Keratinocyte (primary cell): ENCODE data around the gene CMSS1. TPM values are rescaled to one million over a fixed set of nuclear protein-coding genes. Genes with fewer than 3 reads are reported as not detected.

Experiments used
- DNase-seq: peaks from one replicate; pipeline ENCODE4 v3.0.0-alpha.2; 2011; ENCODE audit warnings: low read depth, missing footprints, low spot score
- FAIRE-seq: peaks from 2 replicates; lab custom pipeline; 2011; peaks lifted over from hg19 to GRCh38; lab: Jason Lieb, UNC
- H2AFZ ChIP-seq: 2 replicates; pipeline ENCODE4 v1.6.0; 2012; ENCODE audit warnings: low read length, control low read depth, inconsistent platforms; ENCODE audit not compliant: control insufficient read depth
- H3K27ac ChIP-seq: 2 replicates; pipeline ENCODE4 v1.5.1; 2011; ENCODE audit warnings: low read length; ENCODE audit not compliant: control insufficient read depth, insufficient read depth
- H3K27me3 ChIP-seq: 3 replicates; pipeline ENCODE4 v1.6.0; 2011; ENCODE audit warnings: low read length; ENCODE audit not compliant: control insufficient read depth, insufficient read depth; ENCODE audit errors: extremely low read depth
- H3K36me3 ChIP-seq, 2 experiments: 2 replicates in 1 of 2; 3 replicates in 1 of 2; pipeline ENCODE4 v1.5.1; 2011; ENCODE audit warnings: low read length in 2 of 2, mild to moderate bottlenecking in 1 of 2; ENCODE audit not compliant: control insufficient read depth in 2 of 2, insufficient read depth in 2 of 2; ENCODE audit errors: extremely low read depth in 1 of 2
- H3K4me1 ChIP-seq: 3 replicates; pipeline ENCODE4 v1.5.1; 2011; ENCODE audit warnings: low read length; ENCODE audit not compliant: control insufficient read depth, insufficient read depth; ENCODE audit errors: extremely low read depth
- H3K4me2 ChIP-seq: 3 replicates; pipeline ENCODE4 v1.6.0; 2011; ENCODE audit warnings: low read depth, low read length; ENCODE audit not compliant: control insufficient read depth, insufficient read depth; ENCODE audit errors: extremely low read depth
- H3K4me3 ChIP-seq, 3 experiments: fragments of 200-600 bp in 1 of 3; sonication (generic) in 1 of 3; 2 replicates in 2 of 3; 3 replicates in 1 of 3; pipeline ENCODE4 v1.5.1; 2011 to 2016; ENCODE audit warnings: low read length in 3 of 3, mild to moderate bottlenecking in 3 of 3, control low read depth in 2 of 3, inconsistent platforms in 1 of 3, low read depth in 1 of 3, mixed read lengths in 1 of 3, mixed run types in 1 of 3, moderate library complexity in 1 of 3; ENCODE audit not compliant: control insufficient read depth in 2 of 3, insufficient read depth in 2 of 3; ENCODE audit errors: extremely low read depth in 1 of 3
- H3K79me2 ChIP-seq: 2 replicates; pipeline ENCODE4 v1.6.0; 2012; ENCODE audit warnings: low read length; ENCODE audit not compliant: control insufficient read depth, insufficient read depth
- H3K9ac ChIP-seq: 3 replicates; pipeline ENCODE4 v1.6.0; 2011; ENCODE audit warnings: low read length; ENCODE audit not compliant: control insufficient read depth, insufficient read depth; ENCODE audit errors: extremely low read depth
- H3K9me1 ChIP-seq: 3 replicates; pipeline ENCODE4 v1.6.0; 2011; ENCODE audit warnings: low read length; ENCODE audit not compliant: control insufficient read depth, insufficient read depth; ENCODE audit errors: extremely low read depth
- H3K9me3 ChIP-seq: 2 replicates; pipeline ENCODE4 v1.5.1; 2012; ENCODE audit warnings: low read depth, low read length; ENCODE audit not compliant: control insufficient read depth
- H4K20me1 ChIP-seq: 3 replicates; pipeline ENCODE4 v1.6.0; 2011; ENCODE audit warnings: low read length; ENCODE audit not compliant: control insufficient read depth, insufficient read depth; ENCODE audit errors: extremely low read depth
- EZH2 ChIP-seq: IDR thresholded peaks from one replicate; pipeline ENCODE4 v1.6.1; 2012; ENCODE audit warnings: inconsistent platforms, mild to moderate bottlenecking, low read length, moderate library complexity
- dilution Hi-C: fragments of 300-500 bp; cut with MboI; formaldehyde crosslinking; loops from one replicate; pipeline ENCODE4 v1.7.0; 2020; ENCODE audit warnings: low sequenced_read_pairs; ENCODE audit not compliant: extremely low pct_ligation_motif_present
- polyA plus RNA-seq, 5 experiments: library from polyadenylated mRNA; depleted of rRNA in 3 of 5; stranded (reverse) in 3 of 5; stranded (forward) in 1 of 5; unstranded in 1 of 5; fragments of >200 nt; gene quantifications; 1 replicate in 1 of 5; 2 replicates in 3 of 5; 3 replicates in 1 of 5; pipeline versions ENCODE4 v1.2.1 to v1.2.3, GENCODE V29; 2011 to 2012; ENCODE audit warnings: missing spikeins in 2 of 5, low read depth in 1 of 5, low replicate concordance in 1 of 5
- TF ChIP-seq, protein P1 (sequence below), 3 experiments: IDR thresholded peaks in 1 of 3; conservative IDR thresholded peaks in 1 of 3; optimal IDR thresholded peaks in 1 of 3; 2 replicates in 2 of 3; 3 replicates in 1 of 3; pipeline versions ENCODE3 to v1.5.1; 2011; ENCODE audit warnings: low read length in 3 of 3, mild to moderate bottlenecking in 3 of 3, moderate library complexity in 2 of 3, control low read depth in 1 of 3, inconsistent platforms in 1 of 3; ENCODE audit not compliant: insufficient read depth in 2 of 3; ENCODE audit errors: extremely low read depth in 1 of 3

CMSS1 gene
- polyA plus RNA-seq, 1 donor (not counting 4 experiments of a cell fraction or from before 2014, with no cell fraction given), result 37.2 TPM

DNA sequence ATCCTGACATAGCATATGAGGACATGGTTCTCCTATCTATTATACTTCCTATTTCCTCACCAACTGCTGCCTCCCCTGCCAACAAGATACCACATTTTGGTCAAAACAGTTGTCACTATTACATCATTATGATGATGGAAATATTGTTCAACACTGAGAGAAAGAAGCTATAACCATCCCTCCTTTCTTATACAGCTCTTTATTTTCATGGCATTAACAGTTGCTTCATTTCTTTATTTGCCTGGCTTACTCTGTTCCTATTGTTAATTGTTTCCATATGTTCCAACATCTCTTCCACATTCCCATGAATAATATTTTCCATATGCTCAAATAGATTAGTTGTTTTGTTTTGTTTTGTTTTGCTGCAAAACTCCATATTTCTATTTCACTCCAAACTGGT lies 337.5 kb downstream of the CMSS1 start:
- no peaks in the 10 kb centered on the region for H4K20me1 ChIP-seq
- no peak for FAIRE-seq

DNA sequence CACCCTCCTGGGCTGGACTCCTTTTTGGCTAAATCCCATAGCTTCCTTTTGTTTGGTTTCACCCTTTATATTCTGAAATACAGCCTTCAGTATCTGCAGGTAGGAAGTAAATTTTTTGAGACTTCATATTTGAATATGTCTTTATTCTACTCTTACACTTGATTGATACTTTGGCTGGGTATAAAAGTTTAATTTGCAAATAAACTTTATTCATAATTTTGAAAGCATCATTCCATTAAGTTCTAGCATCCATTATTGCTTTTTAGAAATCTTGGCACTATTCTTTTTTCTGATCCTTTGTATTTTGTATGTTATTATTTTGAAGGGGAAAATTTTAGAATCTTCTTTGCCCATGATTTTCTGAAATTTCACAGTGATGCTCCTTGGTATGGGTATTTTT lies 337.9 kb downstream of the CMSS1 start:
- Histone ChIP-seq H3K4me3 (no peak overlapping the region), H3K36me3 (no peaks in the 10 kb centered on the region), H3K27me3 (no peaks in the 10 kb centered on the region), H3K27ac (no peak overlapping the region), H3K4me2 (no peak overlapping the region), H3K9ac (no peak overlapping the region), H4K20me1 (no peaks in the 10 kb centered on the region), H3K9me1 (no peaks in the 10 kb centered on the region), H3K4me1 (peaks cover 15% of the 10 kb centered on the region), H2AFZ (no peak overlapping the region), H3K79me2 (no peaks in the 10 kb centered on the region), H3K9me3 (no peaks in the 10 kb centered on the region)
- TF ChIP-seq, protein P1, sequence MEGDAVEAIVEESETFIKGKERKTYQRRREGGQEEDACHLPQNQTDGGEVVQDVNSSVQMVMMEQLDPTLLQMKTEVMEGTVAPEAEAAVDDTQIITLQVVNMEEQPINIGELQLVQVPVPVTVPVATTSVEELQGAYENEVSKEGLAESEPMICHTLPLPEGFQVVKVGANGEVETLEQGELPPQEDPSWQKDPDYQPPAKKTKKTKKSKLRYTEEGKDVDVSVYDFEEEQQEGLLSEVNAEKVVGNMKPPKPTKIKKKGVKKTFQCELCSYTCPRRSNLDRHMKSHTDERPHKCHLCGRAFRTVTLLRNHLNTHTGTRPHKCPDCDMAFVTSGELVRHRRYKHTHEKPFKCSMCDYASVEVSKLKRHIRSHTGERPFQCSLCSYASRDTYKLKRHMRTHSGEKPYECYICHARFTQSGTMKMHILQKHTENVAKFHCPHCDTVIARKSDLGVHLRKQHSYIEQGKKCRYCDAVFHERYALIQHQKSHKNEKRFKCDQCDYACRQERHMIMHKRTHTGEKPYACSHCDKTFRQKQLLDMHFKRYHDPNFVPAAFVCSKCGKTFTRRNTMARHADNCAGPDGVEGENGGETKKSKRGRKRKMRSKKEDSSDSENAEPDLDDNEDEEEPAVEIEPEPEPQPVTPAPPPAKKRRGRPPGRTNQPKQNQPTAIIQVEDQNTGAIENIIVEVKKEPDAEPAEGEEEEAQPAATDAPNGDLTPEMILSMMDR (optimal IDR thresholded peaks at IDR 0.05 in 1 of 3, IDR thresholded peaks at IDR 0.05 in 1 of 3, conservative IDR thresholded peaks at IDR 0.05 in 1 of 3; ENCODE audit: extremely low read depth in 1 of 3, insufficient read depth in 2 of 3, low read length in 3 of 3), result no peak
- TF ChIP-seq EZH2, result no peak
- dilution Hi-C loops, result no loop called here
- FAIRE-seq, result no peak
- no peak for DNase-seq

More for the DNA sequence above, 337.5 kb downstream of the CMSS1 start:
- H2AFZ ChIP-seq, result no peak overlapping the region
- no peaks in the 10 kb centered on the region for H3K9me3 ChIP-seq
- no peak overlapping the region for H3K27ac ChIP-seq
- no peaks in the 10 kb centered on the region for H3K36me3 ChIP-seq
- no peak overlapping the region for H3K9ac ChIP-seq
- no peak overlapping the region for H3K4me2 ChIP-seq
- no peak for DNase-seq
- no peaks in the 10 kb centered on the region for H3K79me2 ChIP-seq
- TF ChIP-seq EZH2, result no peak
- TF ChIP-seq, protein P1 (optimal IDR thresholded peaks at IDR 0.05 in 1 of 3, IDR thresholded peaks at IDR 0.05 in 1 of 3, conservative IDR thresholded peaks at IDR 0.05 in 1 of 3; ENCODE audit: extremely low read depth in 1 of 3, insufficient read depth in 2 of 3, low read length in 3 of 3), result no peak
- no peaks in the 10 kb centered on the region for H3K27me3 ChIP-seq
- H3K4me3 ChIP-seq, result no peak overlapping the region
- dilution Hi-C loops, result no loop called here
- no peaks in the 10 kb centered on the region for H3K9me1 ChIP-seq
- H3K4me1 ChIP-seq, result peaks cover 15% of the 10 kb centered on the region
